ENCODE results near the gene PFDN1.

Gene PFDN1

DNA sequence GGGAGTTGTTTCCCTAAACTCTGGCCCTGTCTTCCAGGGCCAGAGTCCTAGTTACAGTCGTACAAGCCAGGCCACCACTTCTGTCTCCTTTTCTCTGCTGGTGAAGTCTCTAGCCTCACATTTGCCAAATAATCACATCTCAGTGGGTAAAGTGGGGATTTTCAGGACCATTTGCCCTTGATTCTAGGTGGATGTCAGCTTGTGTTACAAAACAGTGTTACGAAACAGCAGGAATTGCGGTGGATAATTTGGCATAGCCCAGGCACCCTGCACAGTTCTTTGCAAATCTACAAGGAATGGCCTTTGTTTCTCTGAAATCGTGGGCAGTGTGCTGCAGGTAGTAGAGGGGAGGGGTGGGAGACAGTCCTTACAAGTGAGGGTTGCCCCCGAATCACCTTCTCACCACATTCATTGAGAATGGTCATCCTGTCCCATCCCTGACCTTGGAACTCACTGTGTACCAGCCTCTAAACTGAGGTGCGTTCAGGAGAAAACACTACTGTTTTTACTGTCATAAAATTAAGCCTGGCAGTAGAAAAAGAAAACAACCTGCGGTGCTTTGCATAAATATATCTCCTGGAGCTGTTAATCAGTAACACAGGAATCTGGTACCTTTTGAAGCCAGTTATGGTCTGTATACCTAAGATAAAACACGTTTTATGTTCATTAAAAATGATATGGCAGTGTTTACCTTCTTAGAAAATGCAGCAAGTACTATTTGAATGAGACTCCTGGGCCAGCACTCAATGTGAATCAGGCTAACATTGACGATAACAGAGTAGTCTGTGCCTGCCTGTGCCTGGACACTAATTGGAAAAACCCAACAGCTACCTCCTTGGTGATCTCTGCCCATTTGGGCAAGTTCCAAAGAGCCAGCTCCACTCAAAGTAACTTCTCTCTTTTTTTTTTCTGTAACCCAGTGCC lies 83.6 kb downstream of the PFDN1 start:
- no peaks in the 10 kb centered on the region for H3K4me1 ChIP-seq (ENCODE audit: control insufficient read depth, low read depth, low read length)
- no peaks in the 10 kb centered on the region for H3K27me3 ChIP-seq (ENCODE audit: control insufficient read depth, insufficient read depth, low read length)
- H3K9ac ChIP-seq (ENCODE audit: low read length) = no peak overlapping the region
- H3K9me3 ChIP-seq (ENCODE audit: control insufficient read depth, low read depth, low read length) = no peaks in the 10 kb centered on the region
- no peak overlapping the region for H3K27ac ChIP-seq (ENCODE audit: low read length)
- H3K4me3 ChIP-seq (ENCODE audit: low read length) = no peak overlapping the region
- no peaks in the 10 kb centered on the region for H3K36me3 ChIP-seq (ENCODE audit: control insufficient read depth, low read depth, low read length)

DNA sequence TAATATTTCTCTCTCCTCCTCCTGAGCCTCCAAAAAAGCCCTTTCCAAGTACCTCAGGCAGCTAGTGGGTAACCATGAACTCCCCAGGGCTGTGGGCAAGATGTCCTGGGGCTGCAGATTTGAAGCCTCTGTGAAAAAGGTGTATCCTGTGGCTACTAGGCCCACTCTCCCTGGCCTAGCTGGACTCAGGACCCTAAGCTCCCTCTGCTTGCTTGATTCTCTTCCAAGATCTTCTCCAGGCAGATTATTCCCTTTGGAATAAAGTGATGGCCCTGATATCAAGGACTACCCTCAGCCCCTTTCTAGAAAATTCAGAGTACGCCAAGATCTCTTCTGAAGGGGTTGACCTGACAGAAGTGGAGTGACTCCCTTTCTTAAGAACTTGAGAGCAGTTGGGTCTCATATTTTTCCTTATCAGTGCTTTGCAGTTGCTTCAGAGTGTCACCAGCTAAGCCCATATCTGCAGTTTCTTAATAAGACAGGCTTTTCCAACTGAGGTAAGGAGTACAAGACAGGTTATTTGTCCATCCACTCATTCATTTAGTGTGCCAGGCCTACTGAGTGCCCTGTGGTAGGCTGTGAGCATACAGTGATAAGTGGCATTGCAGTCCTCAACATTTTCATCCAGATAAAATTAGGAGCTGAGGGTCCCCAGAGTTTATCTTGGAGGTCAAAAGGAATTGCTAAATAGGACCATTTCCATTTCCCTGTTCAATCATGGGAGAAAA lies 85.4 kb downstream of the PFDN1 start:
- H3K4me3 ChIP-seq (ENCODE audit: low read length) = no peak overlapping the region
- no peaks in the 10 kb centered on the region for H3K9me3 ChIP-seq (ENCODE audit: control insufficient read depth, low read depth, low read length)
- no peaks in the 10 kb centered on the region for H3K27me3 ChIP-seq (ENCODE audit: control insufficient read depth, insufficient read depth, low read length)
- no peaks in the 10 kb centered on the region for H3K4me1 ChIP-seq (ENCODE audit: control insufficient read depth, low read depth, low read length)
- no peak overlapping the region for H3K27ac ChIP-seq (ENCODE audit: low read length)
- H3K9ac ChIP-seq (ENCODE audit: low read length) = no peak overlapping the region
- H3K36me3 ChIP-seq (ENCODE audit: control insufficient read depth, low read depth, low read length) = no peaks in the 10 kb centered on the region

DNA sequence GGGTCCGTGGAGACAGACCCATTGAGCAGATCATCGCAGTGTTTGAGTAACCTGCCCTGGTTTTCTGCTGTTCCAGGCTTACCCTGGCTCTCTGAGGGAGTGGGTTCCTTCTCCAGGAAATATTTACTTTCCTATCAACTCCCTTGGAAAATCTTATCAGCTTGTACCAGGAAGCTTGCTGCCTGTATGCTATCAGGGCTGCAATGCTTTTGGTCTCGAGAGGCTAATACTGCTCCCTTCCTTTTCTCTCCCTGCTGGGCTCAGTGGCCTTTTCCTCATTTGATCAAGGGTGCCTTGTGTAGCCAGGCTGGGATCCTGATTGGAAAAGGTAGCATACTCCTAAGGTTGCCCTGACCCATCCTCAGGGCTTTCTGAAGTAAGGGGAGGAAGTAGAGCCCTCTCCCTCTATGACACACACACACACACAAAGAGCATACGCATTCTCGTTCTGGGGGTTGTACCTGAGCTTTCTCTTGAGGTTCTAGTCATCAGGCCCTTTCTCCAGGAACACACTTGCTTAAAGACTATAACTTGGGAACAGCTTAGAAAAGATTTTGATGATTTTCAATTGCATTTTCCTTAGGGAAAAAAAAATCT lies 86.3 kb downstream of the PFDN1 start:
- Histone ChIP-seq H3K27me3 (ENCODE audit: control insufficient read depth, insufficient read depth, low read length) (no peaks in the 10 kb centered on the region), H3K27ac (ENCODE audit: low read length) (no peak overlapping the region), H3K36me3 (ENCODE audit: control insufficient read depth, low read depth, low read length) (no peaks in the 10 kb centered on the region), H3K9ac (ENCODE audit: low read length) (no peak overlapping the region), H3K9me3 (ENCODE audit: control insufficient read depth, low read depth, low read length) (no peaks in the 10 kb centered on the region), H3K4me3 (ENCODE audit: low read length) (no peak overlapping the region), H3K4me1 (ENCODE audit: control insufficient read depth, low read depth, low read length) (no peaks in the 10 kb centered on the region)

DNA sequence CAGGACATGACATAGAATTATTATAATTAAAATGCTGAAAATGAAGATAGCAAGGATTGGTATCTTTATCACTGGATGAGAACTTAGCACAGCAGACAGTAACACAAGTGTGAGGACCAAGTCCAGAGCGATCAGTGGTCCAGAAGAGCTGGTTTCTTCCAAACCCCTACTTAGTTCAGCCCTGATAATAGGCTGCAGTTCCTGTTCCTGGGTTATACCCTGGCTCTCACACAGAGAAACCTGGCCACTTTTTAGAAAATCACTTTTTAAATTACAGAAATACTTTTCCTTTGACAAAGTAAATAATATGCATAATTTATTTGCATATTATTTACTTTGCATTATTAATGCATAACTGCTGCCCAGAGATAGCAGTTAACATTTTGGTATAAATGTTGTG lies 87.6 kb downstream of the PFDN1 start:
- Histone ChIP-seq H3K36me3 (ENCODE audit: control insufficient read depth, low read depth, low read length) (no peaks in the 10 kb centered on the region), H3K4me3 (ENCODE audit: low read length) (no peak overlapping the region), H3K27me3 (ENCODE audit: control insufficient read depth, insufficient read depth, low read length) (no peaks in the 10 kb centered on the region), H3K9me3 (ENCODE audit: control insufficient read depth, low read depth, low read length) (no peaks in the 10 kb centered on the region), H3K9ac (ENCODE audit: low read length) (no peak overlapping the region), H3K4me1 (ENCODE audit: control insufficient read depth, low read depth, low read length) (no peaks in the 10 kb centered on the region), H3K27ac (ENCODE audit: low read length) (no peak overlapping the region)

DNA sequence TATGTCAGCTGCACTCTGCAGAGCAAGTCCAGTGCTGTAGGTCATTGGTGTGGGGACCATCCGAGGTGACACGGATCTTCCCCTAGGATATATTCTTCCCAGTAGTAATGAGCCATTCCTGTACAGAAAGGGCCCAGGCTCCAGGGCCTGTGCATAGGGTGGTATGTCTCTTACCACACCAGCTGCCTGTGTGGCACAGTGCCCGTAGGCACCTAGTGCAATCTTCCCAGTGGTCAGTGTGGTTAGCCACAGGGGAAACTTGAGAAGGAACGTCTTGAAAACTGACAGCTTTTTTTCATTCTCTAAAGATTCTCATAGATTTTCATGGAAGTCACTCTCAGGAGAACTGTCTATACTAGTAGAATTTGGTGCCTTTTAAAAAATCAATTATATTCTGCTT lies 88.1 kb downstream of the PFDN1 start:
- Histone ChIP-seq H3K4me3 (ENCODE audit: low read length) (no peak overlapping the region), H3K9ac (ENCODE audit: low read length) (no peak overlapping the region), H3K36me3 (ENCODE audit: control insufficient read depth, low read depth, low read length) (no peaks in the 10 kb centered on the region), H3K9me3 (ENCODE audit: control insufficient read depth, low read depth, low read length) (no peaks in the 10 kb centered on the region), H3K27me3 (ENCODE audit: control insufficient read depth, insufficient read depth, low read length) (no peaks in the 10 kb centered on the region), H3K27ac (ENCODE audit: low read length) (no peak overlapping the region), H3K4me1 (ENCODE audit: control insufficient read depth, low read depth, low read length) (no peaks in the 10 kb centered on the region)

DNA sequence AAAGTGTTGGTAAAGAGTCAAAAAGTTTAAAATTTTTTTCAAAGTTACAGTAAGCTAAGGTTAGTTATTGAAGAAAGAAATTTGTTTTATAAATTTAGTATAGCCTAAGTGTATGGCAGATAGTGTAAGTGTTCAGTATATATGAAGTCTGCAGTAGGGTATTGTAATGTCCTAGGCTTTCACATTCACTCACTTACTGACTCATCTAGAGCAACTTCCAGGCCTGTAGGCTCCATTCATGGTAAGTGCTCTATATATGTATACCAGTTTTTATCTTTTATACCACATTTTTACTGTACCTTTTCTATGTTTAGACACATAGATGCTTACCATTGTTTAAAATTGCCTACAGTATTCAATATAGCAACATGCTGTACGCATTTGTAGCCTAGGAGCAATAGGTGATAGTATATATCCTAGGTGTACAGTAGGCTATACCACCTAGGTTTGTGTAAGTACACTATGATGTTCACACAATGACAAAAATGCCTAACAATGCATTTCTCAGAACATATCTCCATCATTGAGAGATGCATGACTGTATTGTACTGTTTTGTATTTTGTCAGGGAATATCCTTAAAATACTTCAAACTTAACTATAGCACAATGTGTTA lies 89.4 kb downstream of the PFDN1 start:
- no peaks in the 10 kb centered on the region for H3K27me3 ChIP-seq (ENCODE audit: control insufficient read depth, insufficient read depth, low read length)
- no peak overlapping the region for H3K27ac ChIP-seq (ENCODE audit: low read length)
- H3K4me1 ChIP-seq (ENCODE audit: control insufficient read depth, low read depth, low read length) = no peaks in the 10 kb centered on the region
- no peak overlapping the region for H3K4me3 ChIP-seq (ENCODE audit: low read length)
- no peak overlapping the region for H3K9ac ChIP-seq (ENCODE audit: low read length)
- H3K9me3 ChIP-seq (ENCODE audit: control insufficient read depth, low read depth, low read length) = no peaks in the 10 kb centered on the region
- no peaks in the 10 kb centered on the region for H3K36me3 ChIP-seq (ENCODE audit: control insufficient read depth, low read depth, low read length)

DNA sequence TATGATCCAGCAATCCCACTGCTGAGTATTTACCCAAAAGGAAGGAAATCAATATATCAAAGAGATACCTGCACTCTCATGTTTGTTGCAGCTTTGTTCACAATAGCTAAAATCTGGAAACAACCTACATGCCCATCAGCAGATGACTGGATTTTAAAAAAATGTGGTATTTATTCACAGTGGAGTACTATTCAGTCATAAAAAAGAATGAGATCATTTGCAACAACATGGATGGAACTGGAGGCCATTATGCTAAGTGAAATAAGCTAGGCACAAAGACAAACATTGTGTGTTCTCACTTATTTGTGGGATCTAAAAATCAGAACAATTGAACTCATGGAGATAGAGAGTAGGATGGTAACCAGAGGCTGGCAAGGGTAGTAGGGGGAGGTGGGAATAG lies 94.8 kb downstream of the PFDN1 start:
- H3K9me3 ChIP-seq (ENCODE audit: control insufficient read depth, low read depth, low read length) = no peaks in the 10 kb centered on the region
- H3K36me3 ChIP-seq (ENCODE audit: control insufficient read depth, low read depth, low read length) = no peaks in the 10 kb centered on the region
- H3K27ac ChIP-seq (ENCODE audit: low read length) = no peak overlapping the region
- H3K27me3 ChIP-seq (ENCODE audit: control insufficient read depth, insufficient read depth, low read length) = no peaks in the 10 kb centered on the region
- peaks cover 10% of the 10 kb centered on the region for H3K4me1 ChIP-seq (ENCODE audit: control insufficient read depth, low read depth, low read length)
- H3K9ac ChIP-seq (ENCODE audit: low read length) = no peak overlapping the region
- no peak overlapping the region for H3K4me3 ChIP-seq (ENCODE audit: low read length)

DNA sequence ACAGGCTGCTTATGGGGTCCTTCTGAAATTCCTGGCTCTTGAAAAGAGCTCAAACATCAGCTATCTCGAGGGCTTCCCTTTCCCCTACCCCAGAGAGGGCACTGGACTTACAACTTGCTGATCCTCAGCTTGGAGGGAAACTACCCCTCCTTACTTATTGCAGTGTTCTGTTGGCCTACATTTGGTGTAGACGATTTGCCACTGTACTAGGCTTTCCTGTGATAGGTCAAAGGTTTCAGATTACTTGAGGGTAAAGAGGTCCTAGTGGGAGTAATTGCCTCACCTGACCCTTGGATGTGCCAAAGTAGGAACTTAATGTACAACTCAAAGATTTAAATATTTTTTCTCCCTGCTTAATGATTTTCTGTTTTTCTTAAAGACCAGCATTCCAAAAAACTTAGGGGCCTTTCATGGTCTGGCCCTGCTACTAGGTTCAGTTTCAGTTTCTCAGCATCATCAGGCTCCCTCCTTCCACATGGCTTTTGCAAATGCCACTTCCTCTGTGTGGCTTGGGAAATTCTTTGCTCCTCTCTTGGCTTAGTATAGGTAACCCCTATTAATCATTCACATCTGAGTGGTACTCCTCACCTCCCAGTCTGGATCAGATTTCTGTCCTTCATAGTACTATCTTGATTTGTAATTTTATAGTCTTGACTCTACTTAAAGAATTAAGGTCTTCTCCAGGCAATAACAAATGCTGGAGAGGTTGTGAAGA lies 95.5 kb downstream of the PFDN1 start:
- Histone ChIP-seq H3K27ac (ENCODE audit: low read length) (no peak overlapping the region), H3K4me1 (ENCODE audit: control insufficient read depth, low read depth, low read length) (peaks cover 10% of the 10 kb centered on the region), H3K9me3 (ENCODE audit: control insufficient read depth, low read depth, low read length) (no peaks in the 10 kb centered on the region), H3K36me3 (ENCODE audit: control insufficient read depth, low read depth, low read length) (no peaks in the 10 kb centered on the region), H3K27me3 (ENCODE audit: control insufficient read depth, insufficient read depth, low read length) (no peaks in the 10 kb centered on the region), H3K4me3 (ENCODE audit: low read length) (no peak overlapping the region), H3K9ac (ENCODE audit: low read length) (no peak overlapping the region)

DNA sequence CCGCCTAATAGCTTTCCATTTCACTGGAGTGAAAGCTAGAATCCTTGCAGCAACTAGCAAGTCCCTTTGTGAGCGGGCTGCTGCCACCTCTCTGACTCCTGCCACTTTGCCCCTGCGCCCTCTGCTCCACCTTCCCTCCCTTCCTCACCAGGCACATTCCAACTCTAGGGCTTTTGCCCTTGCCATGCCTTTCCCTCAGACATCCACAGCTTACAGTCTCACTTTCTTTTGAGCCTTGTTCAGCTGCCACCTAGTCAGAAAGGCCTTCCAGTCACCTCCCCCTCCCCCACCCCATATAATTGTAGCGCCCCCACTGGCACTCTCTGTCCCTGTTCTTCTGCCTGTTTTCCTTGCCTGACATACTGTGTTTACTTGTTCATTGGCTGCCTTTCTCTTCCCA lies 96.9 kb downstream of the PFDN1 start:
- Histone ChIP-seq H3K4me1 (ENCODE audit: control insufficient read depth, low read depth, low read length) (peaks cover 10% of the 10 kb centered on the region), H3K27me3 (ENCODE audit: control insufficient read depth, insufficient read depth, low read length) (no peaks in the 10 kb centered on the region), H3K9ac (ENCODE audit: low read length) (no peak overlapping the region), H3K27ac (ENCODE audit: low read length) (no peak overlapping the region), H3K36me3 (ENCODE audit: control insufficient read depth, low read depth, low read length) (no peaks in the 10 kb centered on the region), H3K4me3 (ENCODE audit: low read length) (no peak overlapping the region), H3K9me3 (ENCODE audit: control insufficient read depth, low read depth, low read length) (no peaks in the 10 kb centered on the region)

DNA sequence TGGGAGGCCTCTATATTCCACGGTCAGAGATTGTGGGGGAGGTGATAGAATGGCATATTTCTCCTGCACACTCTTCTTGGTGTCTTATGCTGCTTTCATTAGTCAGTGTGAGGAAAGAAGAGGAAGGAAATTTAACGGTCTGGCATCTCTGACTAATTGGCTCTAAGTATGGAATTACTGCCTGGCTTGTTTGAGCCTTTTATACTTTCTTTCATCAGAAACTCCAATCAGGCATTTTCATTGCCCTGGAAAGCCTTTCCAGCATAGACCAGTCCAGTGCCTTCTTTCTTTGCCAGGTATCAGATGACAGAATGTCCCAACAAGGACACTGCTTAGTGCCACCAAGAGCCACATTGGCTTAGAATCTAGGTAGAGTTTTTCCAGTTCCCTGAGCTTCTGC lies 97.7 kb downstream of the PFDN1 start:
- Histone ChIP-seq H3K4me1 (ENCODE audit: control insufficient read depth, low read depth, low read length) (peaks cover 10% of the 10 kb centered on the region), H3K9ac (ENCODE audit: low read length) (no peak overlapping the region), H3K27me3 (ENCODE audit: control insufficient read depth, insufficient read depth, low read length) (no peaks in the 10 kb centered on the region), H3K9me3 (ENCODE audit: control insufficient read depth, low read depth, low read length) (no peaks in the 10 kb centered on the region), H3K27ac (ENCODE audit: low read length) (no peak overlapping the region), H3K36me3 (ENCODE audit: control insufficient read depth, low read depth, low read length) (no peaks in the 10 kb centered on the region), H3K4me3 (ENCODE audit: low read length) (no peak overlapping the region)

DNA sequence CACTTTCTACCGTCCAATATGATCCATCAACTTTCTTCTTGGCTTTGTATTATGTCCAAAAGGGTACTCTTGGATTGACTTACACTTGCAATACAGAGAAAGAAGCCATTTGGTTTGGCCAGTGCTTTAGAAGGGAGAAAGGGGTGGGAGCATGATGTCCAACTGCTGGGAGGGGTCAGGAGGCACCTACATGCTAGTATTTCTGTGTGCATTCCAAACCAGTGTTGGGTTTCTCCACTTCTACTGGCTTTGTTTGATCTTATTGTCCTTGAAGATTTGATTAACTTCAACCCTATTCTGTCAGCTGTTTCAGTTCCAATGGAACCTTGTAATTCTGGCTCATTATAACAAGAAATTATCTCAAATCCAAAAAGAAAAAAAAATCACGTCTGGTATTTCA lies 100.3 kb downstream of the PFDN1 start:
- H3K36me3 ChIP-seq (ENCODE audit: control insufficient read depth, low read depth, low read length) = no peaks in the 10 kb centered on the region
- H3K4me1 ChIP-seq (ENCODE audit: control insufficient read depth, low read depth, low read length) = peaks cover 10% of the 10 kb centered on the region
- H3K27me3 ChIP-seq (ENCODE audit: control insufficient read depth, insufficient read depth, low read length) = no peaks in the 10 kb centered on the region
- H3K9me3 ChIP-seq (ENCODE audit: control insufficient read depth, low read depth, low read length) = no peaks in the 10 kb centered on the region
- H3K27ac ChIP-seq (ENCODE audit: low read length) = no peak overlapping the region
- H3K4me3 ChIP-seq (ENCODE audit: low read length) = no peak overlapping the region
- H3K9ac ChIP-seq (ENCODE audit: low read length) = no peak overlapping the region

All from iPS-18a (cell line).